Measurements from ENCODE around the gene MAPK6. TPM values are rescaled to one million over a fixed set of nuclear protein-coding genes. Genes with fewer than 3 reads are reported as not detected.
A peak's percentile ranks its signal among the peaks of the same experiment; 100 is the strongest.

The MAPK6 gene
- total RNA-seq, 3 donors from 2014 or later = 47.6 to 86.8 (median 73.9) TPM

GRCh38 chr15:52086011-52086786, 67.2 kb downstream of the MAPK6 start:
- intact Hi-C loops (cut with DNase I, micrococcal nuclease) = loop anchor here in 1 of 2 donors (10.0 kb wide), 1 partner anchor 121 kb away; no protein-coding TSS in a partner anchor
- H3K4me1 ChIP-seq (ENCODE audit: low read depth) = peaks cover 4% of the 10 kb centered on the region
- peaks cover 11% of the 10 kb centered on the region for H3K9me3 ChIP-seq
- no peaks in the 10 kb centered on the region for H3K36me3 ChIP-seq (ENCODE audit: low read depth)
- TF ChIP-seq CTCF (IDR thresholded peaks at IDR 0.05) = no peak
- no peak for DNase-seq
- no peak for ATAC-seq
- H3K4me3 ChIP-seq = no peak overlapping the region

DNA sequence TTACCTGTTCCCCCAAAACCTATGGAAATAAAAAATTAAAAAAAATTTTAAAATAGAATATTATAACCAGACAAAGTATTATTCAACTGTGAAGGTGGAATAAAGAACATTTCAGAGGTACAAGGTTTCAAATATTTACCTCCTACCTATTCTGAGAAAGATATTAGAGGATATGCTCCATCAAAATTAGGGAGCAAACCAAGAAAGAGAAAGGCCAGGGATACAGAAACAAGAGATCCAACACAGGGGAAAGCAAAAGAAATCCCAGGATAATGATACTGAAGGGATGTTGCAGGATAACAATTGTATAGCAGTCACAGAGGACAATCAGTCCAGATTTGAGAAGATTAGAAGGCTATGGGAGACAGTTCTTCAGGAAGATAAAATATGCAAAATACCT, 71.2 kb downstream of the MAPK6 start:
- peaks cover 11% of the 10 kb centered on the region for H3K9me3 ChIP-seq

GRCh38 chr15:52093167-52093538, 74.1 kb downstream of the MAPK6 start:
- TF ChIP-seq CTCF (IDR thresholded peaks at IDR 0.05) = no peak
- intact Hi-C loops (cut with DNase I, micrococcal nuclease) = no loop called here
- no peaks in the 10 kb centered on the region for H3K36me3 ChIP-seq (ENCODE audit: low read depth)
- H3K9me3 ChIP-seq = no peaks in the 10 kb centered on the region
- H3K4me1 ChIP-seq (ENCODE audit: low read depth) = peaks cover 10% of the 10 kb centered on the region
- H3K4me3 ChIP-seq = no peak overlapping the region
- DNase-seq (no peak), ATAC-seq (no peak)

More for the DNA sequence above, 71.2 kb downstream of the MAPK6 start:
- Histone ChIP-seq H3K36me3 (ENCODE audit: low read depth) (no peaks in the 10 kb centered on the region), H3K4me1 (ENCODE audit: low read depth) (peaks cover 8% of the 10 kb centered on the region), H3K4me3 (no peak overlapping the region)
- no peak for TF ChIP-seq CTCF (IDR thresholded peaks at IDR 0.05)
- DNase-seq = no peak
- ATAC-seq = no peak
- intact Hi-C loops (cut with DNase I, micrococcal nuclease) = no loop called here

GRCh38 chr15:52093539-52094510, 74.8 kb downstream of the MAPK6 start:
- DNase-seq (peak in 2 of 3 donors; percentile 46 to 62), ATAC-seq (peak; percentile 56)
- intact Hi-C loops (cut with DNase I, micrococcal nuclease) = no loop called here

More at GRCh38 chr15:52093539-52094510, 74.8 kb downstream of the MAPK6 start:
- H3K36me3 ChIP-seq (ENCODE audit: low read depth) = no peaks in the 10 kb centered on the region
- H3K4me1 ChIP-seq (ENCODE audit: low read depth) = peaks cover 10% of the 10 kb centered on the region
- H3K4me3 ChIP-seq = no peak overlapping the region
- TF ChIP-seq CTCF (IDR thresholded peaks at IDR 0.05) = no peak
- H3K9me3 ChIP-seq = no peaks in the 10 kb centered on the region
